Measurements from ENCODE around the gene GZMA. TPM values are rescaled to one million over a fixed set of nuclear protein-coding genes. Genes with fewer than 3 reads are reported as not detected.
"Not testable (repeated sequence)": the region's sequence is repeated elsewhere in the genome, so short reads cannot be mapped to it uniquely, and the experiment has no call there.

GZMA gene
- total RNA-seq, 2 experiments from 2014 or later: not detected

DNA sequence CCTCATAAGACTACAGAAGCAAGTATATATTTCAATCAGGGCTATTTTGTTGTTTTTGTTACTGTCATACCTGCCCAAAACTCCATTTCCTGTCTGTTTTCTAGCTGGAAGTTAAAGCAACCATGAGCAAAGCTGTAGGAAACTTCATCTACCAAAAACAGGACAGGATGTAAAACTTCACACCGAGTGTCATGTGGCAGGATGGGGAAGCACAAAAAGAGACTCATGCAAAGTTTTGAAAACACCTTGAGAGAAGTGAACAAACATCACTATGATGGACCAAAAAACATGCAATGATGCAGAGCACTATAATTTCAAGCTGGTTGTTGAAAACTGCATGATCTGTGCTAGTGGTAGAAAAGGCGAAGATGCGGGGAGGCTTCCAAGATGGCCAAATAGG lies 6.3 kb upstream of the GZMA start:
- no TSS peak for BruUV-seq (replicated peaks)
- Histone ChIP-seq H2AFZ (ENCODE audit: low read length) (no peak overlapping the region), H3K4me1 (ENCODE audit: insufficient read depth, low read length, poor library complexity, severe bottlenecking) (no peaks in the 10 kb centered on the region), H3K27ac (ENCODE audit: low read depth, low read length, poor library complexity, severe bottlenecking) (no peak overlapping the region), H3K9me3 (ENCODE audit: low read length) (no peaks in the 10 kb centered on the region), H3K36me3 (ENCODE audit: insufficient read depth, low read length) (no peaks in the 10 kb centered on the region), H3K4me3 (ENCODE audit: low read depth, low read length, poor library complexity, severe bottlenecking) (no peak overlapping the region), H4K20me1 (ENCODE audit: insufficient read depth, low read length) (no peaks in the 10 kb centered on the region), H3K79me2 (ENCODE audit: insufficient read depth, low read depth, low read length) (no peaks in the 10 kb centered on the region), H3K9me2 (ENCODE audit: insufficient read depth, low read length) (no peaks in the 10 kb centered on the region), H3K4me2 (ENCODE audit: low read length) (no peak overlapping the region)
- ChIA-PET CTCF (ENCODE audit: unreplicated experiment) (no interaction called here), POLR2A (interaction anchor here (0.7 kb wide), 1 partner anchor 31 kb away, joined by 3 read pairs; no protein-coding TSS in a partner anchor)
- no peak for DNase-seq (ENCODE audit: low spot score)
- no peak for TF ChIP-seq EZH2phosphoT487 (IDR thresholded peaks at IDR 0.05; ENCODE audit: borderline replicate concordance, low read depth, low read length)
- TF ChIP-seq, protein P1, sequence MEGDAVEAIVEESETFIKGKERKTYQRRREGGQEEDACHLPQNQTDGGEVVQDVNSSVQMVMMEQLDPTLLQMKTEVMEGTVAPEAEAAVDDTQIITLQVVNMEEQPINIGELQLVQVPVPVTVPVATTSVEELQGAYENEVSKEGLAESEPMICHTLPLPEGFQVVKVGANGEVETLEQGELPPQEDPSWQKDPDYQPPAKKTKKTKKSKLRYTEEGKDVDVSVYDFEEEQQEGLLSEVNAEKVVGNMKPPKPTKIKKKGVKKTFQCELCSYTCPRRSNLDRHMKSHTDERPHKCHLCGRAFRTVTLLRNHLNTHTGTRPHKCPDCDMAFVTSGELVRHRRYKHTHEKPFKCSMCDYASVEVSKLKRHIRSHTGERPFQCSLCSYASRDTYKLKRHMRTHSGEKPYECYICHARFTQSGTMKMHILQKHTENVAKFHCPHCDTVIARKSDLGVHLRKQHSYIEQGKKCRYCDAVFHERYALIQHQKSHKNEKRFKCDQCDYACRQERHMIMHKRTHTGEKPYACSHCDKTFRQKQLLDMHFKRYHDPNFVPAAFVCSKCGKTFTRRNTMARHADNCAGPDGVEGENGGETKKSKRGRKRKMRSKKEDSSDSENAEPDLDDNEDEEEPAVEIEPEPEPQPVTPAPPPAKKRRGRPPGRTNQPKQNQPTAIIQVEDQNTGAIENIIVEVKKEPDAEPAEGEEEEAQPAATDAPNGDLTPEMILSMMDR (conservative IDR thresholded peaks at IDR 0.05; ENCODE audit: low read length): no peak
- intact Hi-C loops (cut with micrococcal nuclease; ENCODE audit: unreplicated experiment): no loop called here

DNA sequence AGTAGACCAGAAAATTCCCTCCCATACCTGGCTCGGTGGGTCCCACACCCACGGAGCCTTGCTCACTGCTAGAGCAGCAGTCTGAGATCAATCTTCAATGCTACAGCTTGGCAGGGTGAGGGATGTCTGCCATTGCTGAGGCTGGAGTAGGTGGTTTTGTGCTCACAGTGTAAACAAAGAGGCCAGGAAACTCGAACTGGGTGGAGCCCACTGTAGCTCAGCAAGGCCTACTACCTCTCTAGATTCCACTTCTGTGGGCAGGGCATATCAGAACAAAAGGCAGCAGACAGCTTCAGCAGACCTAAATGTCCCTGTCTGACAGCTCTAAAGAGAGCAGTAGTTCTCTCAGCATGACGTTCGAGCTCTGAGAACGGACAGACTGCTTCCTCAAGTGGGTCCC lies 5.6 kb upstream of the GZMA start:
- Histone ChIP-seq H2AFZ (ENCODE audit: low read length) (no peak overlapping the region), H3K27ac (ENCODE audit: low read depth, low read length, poor library complexity, severe bottlenecking) (no peak overlapping the region), H4K20me1 (ENCODE audit: insufficient read depth, low read length) (no peaks in the 10 kb centered on the region), H3K4me1 (ENCODE audit: insufficient read depth, low read length, poor library complexity, severe bottlenecking) (no peaks in the 10 kb centered on the region), H3K4me2 (ENCODE audit: low read length) (no peak overlapping the region), H3K4me3 (ENCODE audit: low read depth, low read length, poor library complexity, severe bottlenecking) (no peak overlapping the region), H3K36me3 (ENCODE audit: insufficient read depth, low read length) (no peaks in the 10 kb centered on the region), H3K79me2 (ENCODE audit: insufficient read depth, low read depth, low read length) (no peaks in the 10 kb centered on the region), H3K9me2 (ENCODE audit: insufficient read depth, low read length) (no peaks in the 10 kb centered on the region), H3K9me3 (ENCODE audit: low read length) (no peaks in the 10 kb centered on the region)
- DNase-seq (ENCODE audit: low spot score): no peak
- intact Hi-C loops (cut with micrococcal nuclease; ENCODE audit: unreplicated experiment): no loop called here
- CTCF ChIA-PET (ENCODE audit: unreplicated experiment): no interaction called here
- no peak for TF ChIP-seq EZH2phosphoT487 (IDR thresholded peaks at IDR 0.05; ENCODE audit: borderline replicate concordance, low read depth, low read length)
- TF ChIP-seq, protein P1 (conservative IDR thresholded peaks at IDR 0.05; ENCODE audit: low read length): no peak
- BruUV-seq (replicated peaks): no TSS peak
- POLR2A ChIA-PET: no interaction called here

DNA sequence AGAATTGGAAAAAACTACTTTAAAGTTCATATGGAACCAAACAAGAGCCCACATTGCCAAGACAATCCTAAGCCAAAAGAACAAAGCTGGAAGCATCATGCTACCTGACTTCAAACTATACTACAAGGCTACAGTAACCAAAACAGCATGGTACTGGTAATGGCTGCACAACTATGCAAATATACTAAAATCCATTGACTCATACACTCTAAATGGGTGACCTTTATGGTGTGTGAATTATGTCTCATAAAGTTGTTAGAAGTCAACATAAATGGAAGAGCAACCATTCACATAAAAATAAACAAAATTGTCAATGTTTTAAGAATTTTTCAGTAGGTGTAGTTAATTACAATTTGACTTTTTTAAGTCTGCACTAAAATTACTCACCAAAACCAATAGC lies 1.3 kb upstream of the GZMA start:
- CTCF ChIA-PET (ENCODE audit: unreplicated experiment); H3K27ac ChIP-seq (ENCODE audit: low read depth, low read length, poor library complexity, severe bottlenecking); H3K36me3 ChIP-seq (ENCODE audit: insufficient read depth, low read length); H3K4me3 ChIP-seq (ENCODE audit: low read depth, low read length, poor library complexity, severe bottlenecking); BruUV-seq (replicated peaks); H4K20me1 ChIP-seq (ENCODE audit: insufficient read depth, low read length); H3K9me3 ChIP-seq (ENCODE audit: low read length); H2AFZ ChIP-seq (ENCODE audit: low read length); H3K4me2 ChIP-seq (ENCODE audit: low read length); H3K79me2 ChIP-seq (ENCODE audit: insufficient read depth, low read depth, low read length); H3K4me1 ChIP-seq (ENCODE audit: insufficient read depth, low read length, poor library complexity, severe bottlenecking); H3K9me2 ChIP-seq (ENCODE audit: insufficient read depth, low read length); DNase-seq (ENCODE audit: low spot score); intact Hi-C loops (cut with micrococcal nuclease; ENCODE audit: unreplicated experiment): not testable (repeated sequence)
- POLR2A ChIA-PET: interaction anchor here (0.6 kb wide), 1 partner anchor 51 kb away, joined by 3 read pairs; no protein-coding TSS in a partner anchor

Measured in OCI-LY7 (cell line).